ENCODE measurements around the gene GALNT11.

DNA sequence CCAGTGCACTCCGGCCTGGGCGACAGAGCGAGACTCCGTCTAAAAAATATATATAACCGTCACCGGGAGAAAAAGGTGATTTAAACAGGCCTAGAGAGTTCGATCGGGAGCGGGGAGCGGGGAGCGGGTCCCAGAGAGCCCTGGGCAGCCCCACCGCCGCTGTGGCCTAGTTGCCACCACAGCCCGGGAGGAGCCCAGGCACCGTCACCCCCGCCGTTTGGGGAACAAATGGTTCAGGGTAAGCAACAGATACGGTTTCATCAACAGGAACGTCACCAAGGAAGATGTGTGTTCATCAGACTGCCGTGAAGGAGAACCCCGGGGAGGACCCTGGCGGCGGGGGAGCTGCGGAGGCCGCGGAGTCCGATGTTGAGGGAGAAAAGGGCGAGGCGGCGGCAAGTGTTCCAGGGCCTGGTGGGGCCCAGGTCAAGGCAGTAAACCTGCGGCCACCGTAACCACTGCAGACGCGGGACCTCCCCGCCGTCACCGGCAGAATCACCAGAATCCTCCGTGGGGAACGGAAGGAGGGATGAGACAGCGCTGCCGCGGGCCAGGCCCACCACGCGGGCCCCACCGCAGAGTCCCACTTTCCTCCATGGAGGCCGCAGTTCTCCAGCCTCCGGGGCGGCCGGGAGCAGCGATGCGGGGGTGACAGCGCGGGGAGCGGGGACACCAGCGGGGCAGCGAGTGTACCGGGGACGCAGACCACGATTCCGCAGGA, 103.4 kb downstream of the GALNT11 start:
- TF ChIP-seq, protein P1, sequence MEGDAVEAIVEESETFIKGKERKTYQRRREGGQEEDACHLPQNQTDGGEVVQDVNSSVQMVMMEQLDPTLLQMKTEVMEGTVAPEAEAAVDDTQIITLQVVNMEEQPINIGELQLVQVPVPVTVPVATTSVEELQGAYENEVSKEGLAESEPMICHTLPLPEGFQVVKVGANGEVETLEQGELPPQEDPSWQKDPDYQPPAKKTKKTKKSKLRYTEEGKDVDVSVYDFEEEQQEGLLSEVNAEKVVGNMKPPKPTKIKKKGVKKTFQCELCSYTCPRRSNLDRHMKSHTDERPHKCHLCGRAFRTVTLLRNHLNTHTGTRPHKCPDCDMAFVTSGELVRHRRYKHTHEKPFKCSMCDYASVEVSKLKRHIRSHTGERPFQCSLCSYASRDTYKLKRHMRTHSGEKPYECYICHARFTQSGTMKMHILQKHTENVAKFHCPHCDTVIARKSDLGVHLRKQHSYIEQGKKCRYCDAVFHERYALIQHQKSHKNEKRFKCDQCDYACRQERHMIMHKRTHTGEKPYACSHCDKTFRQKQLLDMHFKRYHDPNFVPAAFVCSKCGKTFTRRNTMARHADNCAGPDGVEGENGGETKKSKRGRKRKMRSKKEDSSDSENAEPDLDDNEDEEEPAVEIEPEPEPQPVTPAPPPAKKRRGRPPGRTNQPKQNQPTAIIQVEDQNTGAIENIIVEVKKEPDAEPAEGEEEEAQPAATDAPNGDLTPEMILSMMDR (IDR thresholded peaks at IDR 0.05), result no peak
- no peak for TF ChIP-seq POLR2A (IDR thresholded peaks at IDR 0.05)
- no peak for TF ChIP-seq EP300 (IDR thresholded peaks at IDR 0.05)

Data from sigmoid colon (tissue), 4 donors.